Subcutaneous adipose tissue (tissue), 4 donors: ENCODE results near the gene TOP1. TPM values are rescaled to one million over a fixed set of nuclear protein-coding genes. Genes with fewer than 3 reads are reported as not detected.

Experiments
- CTCF ChIP-seq: fragments of 450-650 bp; IDR thresholded peaks from one replicate; pipeline ENCODE4 v1.5.1; 2016; ENCODE audit warnings: low read depth, mild to moderate bottlenecking, control low read depth, antibody characterized with exemption, moderate library complexity
- total RNA-seq, 4 donors: library from RNA; depleted of rRNA; stranded (reverse); fragments of >200 nt; gene quantifications; one replicate each; pipeline ENCODE4 v1.1.0, GENCODE V29; 2016

Gene TOP1
- total RNA-seq, 4 donors from 2014 or later: 24.6 to 59.2 (median 31.7) TPM

- no peak for TF ChIP-seq CTCF
Measured at GRCh38 chr20:41005361-41005729, 23.3 kb upstream of the TOP1 start.

GRCh38 chr20:41006126-41006935, 22.3 kb upstream of the TOP1 start:
- TF ChIP-seq CTCF: no peak

- TF ChIP-seq CTCF: no peak
Measured at GRCh38 chr20:41006936-41007474, 21.6 kb upstream of the TOP1 start.

GRCh38 chr20:41007481-41007880, 21.1 kb upstream of the TOP1 start:
- TF ChIP-seq CTCF: no peak

- no peak for TF ChIP-seq CTCF
Measured at GRCh38 chr20:41009946-41010345, 18.7 kb upstream of the TOP1 start.

- no peak for TF ChIP-seq CTCF
Measured at GRCh38 chr20:41011551-41012067, 17.0 kb upstream of the TOP1 start.

GRCh38 chr20:41014561-41015088, 14.0 kb upstream of the TOP1 start:
- no peak for TF ChIP-seq CTCF
